Stimulated activated CD8-positive, alpha-beta memory T cell treated with anti-CD3 and anti-CD28 coated beads, Interleukin-7, amount 100 ng/mL, for 4 hours (primary cell): ENCODE measurements around the gene PYROXD2.
"Not testable (repeated sequence)": the region's sequence is repeated elsewhere in the genome, so short reads cannot be mapped to it uniquely, and the experiment has no call there.

ENCODE experiments used
- DNase-seq, 2 donors: peaks; one replicate each; pipeline ENCODE4 v3.0.0-alpha.2; 2020; ENCODE audit warnings: low read depth in 2 of 2

PYROXD2 gene

DNA sequence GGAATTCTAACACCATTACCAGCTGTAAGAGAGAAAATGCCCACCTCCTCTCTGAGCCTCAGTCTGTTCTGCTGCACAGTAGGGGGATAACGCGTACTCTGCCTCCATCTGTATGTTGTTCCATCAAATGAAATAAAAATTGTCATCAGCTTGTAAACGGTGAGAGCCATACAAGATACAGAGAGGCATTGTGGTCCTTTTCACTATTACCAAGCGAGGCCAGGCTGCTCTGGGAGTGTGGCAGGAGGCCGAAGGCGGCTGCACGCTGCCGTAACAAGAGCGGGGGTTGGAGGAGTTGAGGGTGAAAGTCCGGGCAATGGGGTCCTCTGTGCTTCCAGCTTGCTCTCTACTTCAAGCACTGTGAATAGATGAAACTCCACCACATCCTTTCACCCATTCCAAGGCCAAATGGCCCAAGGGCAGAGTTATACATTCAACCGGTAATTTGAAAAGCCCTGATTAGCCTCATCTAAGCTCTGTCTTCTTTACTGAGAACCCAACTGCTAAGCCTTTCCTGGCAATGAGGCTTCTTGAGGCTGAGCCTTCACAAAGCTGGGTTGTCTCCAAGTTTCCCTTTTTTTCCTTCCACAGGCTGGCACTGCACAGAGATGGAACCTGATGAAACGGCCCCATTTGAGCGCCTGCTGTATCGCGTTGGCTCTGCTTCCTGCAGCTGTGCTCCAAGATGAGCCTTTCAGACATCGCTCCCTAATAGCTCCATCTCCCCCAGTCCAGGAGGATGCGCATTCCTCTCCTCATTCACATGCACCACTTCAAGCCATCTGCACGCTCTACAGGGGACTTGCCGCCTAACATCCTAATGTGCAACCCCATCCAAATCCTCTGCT, 47.2 kb downstream of the PYROXD2 start:
- DNase-seq: no peak

- no peak for DNase-seq
Measured at GRCh38 chr10:98366062-98366530, 48.9 kb downstream of the PYROXD2 start.

- DNase-seq: no peak
Measured at GRCh38 chr10:98365406-98366061, 49.4 kb downstream of the PYROXD2 start.

- DNase-seq: no peak
Measured at GRCh38 chr10:98364432-98365102, 50.4 kb downstream of the PYROXD2 start.

- DNase-seq: no peak
Measured at GRCh38 chr10:98363220-98363619, 51.8 kb downstream of the PYROXD2 start.

- no peak for DNase-seq
Measured at GRCh38 chr10:98361131-98362025, 53.6 kb downstream of the PYROXD2 start.

DNA sequence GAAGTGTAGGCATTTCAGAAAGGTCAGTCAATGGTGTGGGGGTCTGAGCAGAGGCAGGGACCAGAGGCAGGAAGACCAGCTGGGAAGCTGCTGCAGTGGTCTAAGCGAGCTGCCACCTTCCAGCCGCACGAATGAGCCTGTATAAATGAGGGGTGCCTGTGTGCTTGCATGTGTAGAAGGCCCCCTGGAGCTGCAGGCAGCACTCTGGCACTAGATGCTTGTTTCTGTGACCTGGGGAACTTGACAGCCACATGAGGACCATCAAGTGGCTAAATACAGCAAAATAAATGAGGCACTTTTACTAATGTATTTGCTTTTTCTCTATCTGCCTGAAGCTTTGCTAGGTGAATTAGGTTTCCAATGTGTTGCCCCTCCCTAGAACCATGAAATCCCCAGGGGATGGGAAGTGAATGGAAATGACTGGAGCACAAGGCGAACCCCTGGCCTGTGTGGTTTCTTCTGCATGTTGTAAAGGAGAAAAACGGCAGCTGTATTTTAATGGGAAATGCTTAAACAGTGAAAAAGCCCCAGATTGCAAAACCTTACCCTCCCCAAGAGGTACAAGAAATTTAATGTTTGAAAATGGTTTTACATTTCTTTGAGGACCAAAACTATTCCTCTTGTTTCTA, 57.7 kb downstream of the PYROXD2 start:
- no peak for DNase-seq

DNA sequence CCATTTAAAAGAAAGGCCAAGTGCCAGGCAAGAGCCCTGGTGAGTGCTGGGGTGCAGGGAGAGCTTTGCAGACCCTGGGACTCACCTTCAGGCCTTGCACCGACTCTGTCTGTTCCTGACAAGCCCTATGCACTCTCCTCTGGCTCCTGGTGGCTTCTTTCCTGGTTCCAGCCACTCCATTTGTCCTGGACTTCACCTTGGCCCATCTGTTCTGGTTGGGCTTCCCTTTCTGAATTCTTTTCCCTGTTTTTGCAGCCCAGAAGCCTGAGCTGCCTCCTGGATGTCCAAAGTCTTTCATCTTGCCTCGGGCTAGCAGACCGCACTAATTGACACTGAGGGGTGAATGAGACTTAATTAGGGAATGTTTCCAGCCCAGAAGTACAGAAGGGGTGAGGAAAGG, 60.5 kb downstream of the PYROXD2 start:
- DNase-seq: no peak

DNA sequence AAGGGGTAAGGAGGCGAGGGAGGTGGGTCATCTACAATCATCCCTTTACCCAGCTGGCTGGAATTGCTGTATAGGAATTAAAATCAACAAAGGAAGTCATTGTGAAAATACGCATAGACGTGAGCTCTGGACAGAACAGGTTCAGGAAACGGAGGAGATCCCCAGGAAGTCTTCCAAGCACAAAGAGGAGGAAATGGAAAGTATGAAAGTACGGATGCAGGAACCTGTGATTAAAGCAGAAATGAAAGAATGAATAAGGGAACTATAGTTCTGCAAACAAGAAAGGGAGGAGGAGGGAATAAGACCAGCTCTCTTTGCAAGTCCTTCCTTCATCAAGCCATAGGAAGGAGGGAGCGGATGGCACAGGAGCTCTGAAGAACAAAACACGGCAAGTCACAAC, 61.8 kb downstream of the PYROXD2 start:
- DNase-seq: no peak

DNA sequence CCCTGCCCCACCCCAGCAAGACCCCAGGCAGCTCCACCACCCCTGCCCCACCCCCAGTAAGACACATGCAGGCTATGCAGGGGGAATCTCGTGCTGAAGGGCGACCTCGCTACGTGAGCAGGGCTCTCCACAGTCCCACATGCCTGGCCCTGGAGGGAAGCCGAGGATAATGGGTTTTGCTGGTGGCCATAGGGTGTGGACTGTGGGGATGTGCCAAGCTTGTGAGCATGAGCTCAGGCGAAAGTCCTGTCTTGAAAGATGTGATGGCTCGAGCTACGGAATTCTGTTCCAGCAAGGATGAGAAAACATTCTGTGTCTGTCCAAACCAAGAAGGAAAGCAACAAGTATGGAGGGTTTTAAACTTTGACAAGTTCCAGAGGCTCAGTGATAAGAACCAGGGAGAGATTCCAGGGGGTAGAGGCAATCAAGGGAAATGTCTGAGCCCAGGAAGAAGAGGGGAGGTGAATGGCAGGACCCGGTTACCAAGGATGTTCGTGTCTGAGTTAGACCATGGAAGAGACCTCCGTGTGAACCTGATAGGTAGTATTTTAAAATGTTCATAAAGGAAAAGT, 63.1 kb downstream of the PYROXD2 start:
- no peak for DNase-seq

GRCh38 chr10:98349508-98349922, 65.5 kb downstream of the PYROXD2 start:
- no peak for DNase-seq

DNA sequence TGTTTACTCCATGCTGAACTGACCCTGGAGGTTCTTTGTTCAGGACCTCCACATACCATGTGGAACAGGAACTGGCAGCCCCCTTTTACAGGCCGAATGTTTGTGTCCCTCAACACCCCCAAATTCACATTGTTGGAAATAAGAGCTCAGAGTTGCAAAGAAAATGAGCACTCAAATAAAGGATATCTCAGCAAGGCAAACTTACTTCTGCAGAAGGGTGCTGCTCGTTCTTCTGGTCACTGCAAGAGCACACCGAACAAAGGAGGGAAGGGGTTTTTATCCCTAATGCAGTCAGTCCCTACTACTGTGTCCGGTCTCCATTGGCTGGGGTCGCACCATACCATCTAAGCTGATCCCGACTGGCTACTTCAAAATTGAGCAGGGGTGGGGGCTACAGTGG, 68.1 kb downstream of the PYROXD2 start:
- DNase-seq: no peak

- no peak for DNase-seq
Measured at GRCh38 chr10:98344589-98345038, 70.4 kb downstream of the PYROXD2 start.

DNA sequence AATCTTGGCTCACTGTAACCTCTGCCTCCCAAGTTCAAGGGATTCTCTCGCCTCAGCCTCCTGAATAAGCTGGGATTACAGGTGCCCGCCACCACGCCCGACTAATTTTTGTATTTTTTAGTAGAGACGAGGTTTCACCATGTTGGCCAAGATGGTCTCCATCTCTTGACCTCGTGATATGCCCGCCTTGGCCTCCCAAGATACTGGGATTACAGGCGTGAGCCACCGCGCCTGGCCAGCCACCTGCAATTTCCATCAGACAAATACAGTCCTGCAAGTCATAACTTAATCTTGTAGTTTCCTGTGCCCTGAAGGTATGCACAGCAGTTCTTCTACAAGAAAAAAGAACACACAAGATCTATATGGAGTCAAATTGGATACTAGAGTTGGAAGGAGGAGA, 73.3 kb downstream of the PYROXD2 start:
- DNase-seq: not testable (repeated sequence)

DNA sequence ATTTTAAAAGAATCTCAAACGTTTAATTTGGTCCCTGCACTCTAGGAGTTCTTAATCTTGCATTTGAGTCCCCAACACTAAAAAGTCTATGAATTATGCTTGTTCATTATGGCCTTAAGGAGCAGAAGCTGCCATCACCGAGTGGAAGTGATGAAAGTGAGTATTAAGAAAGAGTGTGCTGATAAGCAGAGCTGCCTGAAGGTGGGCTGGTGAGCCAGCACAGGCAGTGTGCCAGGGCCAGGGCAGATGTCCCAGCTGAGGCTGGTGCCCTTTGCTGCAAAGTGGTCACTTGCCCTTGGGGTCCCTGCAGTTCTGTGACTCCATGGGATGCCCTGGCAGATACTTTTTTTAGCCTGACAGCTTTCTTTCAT, 74.1 kb downstream of the PYROXD2 start:
- DNase-seq: no peak

DNA sequence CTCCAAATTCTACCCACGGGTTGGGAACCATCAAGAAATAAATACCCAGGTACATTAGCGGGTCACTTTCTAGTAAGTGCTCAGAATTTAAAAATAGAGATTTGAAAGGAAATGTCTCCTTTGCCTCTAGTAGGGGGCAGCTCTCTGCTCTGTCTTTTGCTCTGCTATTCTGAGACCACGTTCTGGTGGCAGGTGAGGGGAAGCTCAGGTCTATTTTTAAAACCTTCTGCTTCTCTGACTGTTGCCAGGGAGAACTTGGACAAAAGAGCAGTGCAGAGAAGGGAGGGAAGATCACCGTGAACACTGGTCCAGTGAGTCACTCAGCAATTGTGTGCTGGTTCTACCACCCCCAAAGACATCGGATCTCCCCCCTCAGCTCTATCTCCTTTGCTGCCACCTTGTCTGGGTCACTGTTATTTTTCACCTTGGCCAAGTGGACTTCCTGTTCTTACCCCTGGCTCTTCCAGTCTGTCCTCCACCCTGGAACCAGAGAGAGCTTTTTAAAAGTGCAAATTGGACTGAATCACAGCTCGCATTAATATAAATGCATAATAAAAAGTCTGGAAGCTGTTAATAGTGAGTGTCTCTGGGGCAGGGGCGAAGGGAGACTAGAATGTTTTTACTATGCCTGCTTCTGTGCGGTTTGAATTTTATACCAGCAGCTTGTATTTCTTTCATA, 74.6 kb downstream of the PYROXD2 start:
- no peak for DNase-seq

- DNase-seq: no peak
Measured at GRCh38 chr10:98339799-98340198, 75.2 kb downstream of the PYROXD2 start.

DNA sequence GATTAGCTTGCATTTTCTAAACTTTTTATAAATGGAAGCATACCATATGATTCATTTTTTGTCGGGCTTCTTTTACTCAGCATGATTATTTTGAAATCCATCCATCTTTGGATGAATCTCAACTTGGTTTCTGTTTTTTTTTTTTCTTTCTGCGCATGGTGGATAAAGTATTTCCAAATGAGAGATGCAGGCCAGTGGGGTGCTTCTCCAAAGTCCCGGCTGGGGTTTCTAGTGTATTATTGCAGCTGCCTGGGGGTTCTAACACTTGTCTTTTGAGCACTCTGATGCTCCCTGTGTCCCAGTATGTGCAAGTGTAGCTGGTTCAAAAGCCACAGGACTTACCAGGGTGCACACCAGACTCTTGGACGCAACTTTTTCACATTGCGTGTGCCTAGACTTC, 76.1 kb downstream of the PYROXD2 start:
- no peak for DNase-seq

GRCh38 chr10:98338318-98338717, 76.7 kb downstream of the PYROXD2 start:
- DNase-seq: no peak

GRCh38 chr10:98337484-98337883, 77.5 kb downstream of the PYROXD2 start:
- no peak for DNase-seq
